Right renal pelvis (tissue), 4 donors: Measurements from ENCODE around the gene MEGF11. TPM values are rescaled to one million over a fixed set of nuclear protein-coding genes. Genes with fewer than 3 reads are reported as not detected.

Experiments used
- DNase-seq, 4 donors: peaks; one replicate each; pipeline ENCODE4 v3.0.0-alpha.2; 2013; ENCODE audit warnings: low read depth in 4 of 4, low spot score in 3 of 4, missing footprints in 1 of 4
- polyA plus RNA-seq, 4 donors: library from polyadenylated mRNA; unstranded; fragments of 120-200 nt; gene quantifications; one replicate each; pipeline ENCODE4 v1.2.1, GENCODE V29; 2013; ENCODE audit not compliant: insufficient read length in 4 of 4

Gene MEGF11
- polyA plus RNA-seq, 4 donors, result 2.2 to 3.8 (median 2.6) TPM

- DNase-seq, result no peak
Observed at GRCh38 chr15:66130496-66131034, 123.0 kb downstream of the MEGF11 start.

GRCh38 chr15:66129586-66129985, 124.0 kb downstream of the MEGF11 start:
- DNase-seq, result no peak

GRCh38 chr15:66128116-66128680, 125.4 kb downstream of the MEGF11 start:
- DNase-seq, result no peak

GRCh38 chr15:66126456-66126855, 127.1 kb downstream of the MEGF11 start:
- DNase-seq, result no peak

GRCh38 chr15:66126031-66126441, 127.5 kb downstream of the MEGF11 start:
- no peak for DNase-seq

- no peak for DNase-seq
Observed at GRCh38 chr15:66124651-66125050, 128.9 kb downstream of the MEGF11 start.

GRCh38 chr15:66123799-66124198, 129.8 kb downstream of the MEGF11 start:
- DNase-seq, result no peak

GRCh38 chr15:66120422-66120821, 133.1 kb downstream of the MEGF11 start:
- no peak for DNase-seq

- DNase-seq, result no peak
Observed at GRCh38 chr15:66117841-66118240, 135.7 kb downstream of the MEGF11 start.

GRCh38 chr15:66115568-66116206, 137.9 kb downstream of the MEGF11 start:
- DNase-seq, result no peak

- DNase-seq, result no peak
Observed at GRCh38 chr15:66114863-66115425, 138.6 kb downstream of the MEGF11 start.

GRCh38 chr15:66112388-66112787, 141.2 kb downstream of the MEGF11 start:
- DNase-seq, result no peak

- no peak for DNase-seq
Observed at GRCh38 chr15:66111363-66111762, 142.2 kb downstream of the MEGF11 start.

GRCh38 chr15:66110864-66111263, 142.7 kb downstream of the MEGF11 start:
- no peak for DNase-seq

- no peak for DNase-seq
Observed at GRCh38 chr15:66109826-66110225, 143.7 kb downstream of the MEGF11 start.

GRCh38 chr15:66108483-66109265, 144.9 kb downstream of the MEGF11 start:
- no peak for DNase-seq

GRCh38 chr15:66107070-66107469, 146.5 kb downstream of the MEGF11 start:
- no peak for DNase-seq

- no peak for DNase-seq
Observed at GRCh38 chr15:66105286-66106265, 148.0 kb downstream of the MEGF11 start.

GRCh38 chr15:66103293-66103590, 150.3 kb downstream of the MEGF11 start:
- DNase-seq, result no peak

- no peak for DNase-seq
Observed at GRCh38 chr15:66102563-66103292, 150.8 kb downstream of the MEGF11 start.
